Measurements from ENCODE around the gene P4HTM.
"Not testable (repeated sequence)": the region's sequence is repeated elsewhere in the genome, so short reads cannot be mapped to it uniquely, and the experiment has no call there.

The P4HTM gene

GRCh38 chr3:48985831-48986376, 4.1 kb upstream of the P4HTM start:
- DNase-seq, result no peak

- DNase-seq, result no peak
These were observed 780 bp upstream of the P4HTM start for GRCh38 chr3:48989126-48989795.

GRCh38 chr3:48990636-48991469, 812 bp downstream of the P4HTM start:
- DNase-seq, result peak; percentile 3

DNA sequence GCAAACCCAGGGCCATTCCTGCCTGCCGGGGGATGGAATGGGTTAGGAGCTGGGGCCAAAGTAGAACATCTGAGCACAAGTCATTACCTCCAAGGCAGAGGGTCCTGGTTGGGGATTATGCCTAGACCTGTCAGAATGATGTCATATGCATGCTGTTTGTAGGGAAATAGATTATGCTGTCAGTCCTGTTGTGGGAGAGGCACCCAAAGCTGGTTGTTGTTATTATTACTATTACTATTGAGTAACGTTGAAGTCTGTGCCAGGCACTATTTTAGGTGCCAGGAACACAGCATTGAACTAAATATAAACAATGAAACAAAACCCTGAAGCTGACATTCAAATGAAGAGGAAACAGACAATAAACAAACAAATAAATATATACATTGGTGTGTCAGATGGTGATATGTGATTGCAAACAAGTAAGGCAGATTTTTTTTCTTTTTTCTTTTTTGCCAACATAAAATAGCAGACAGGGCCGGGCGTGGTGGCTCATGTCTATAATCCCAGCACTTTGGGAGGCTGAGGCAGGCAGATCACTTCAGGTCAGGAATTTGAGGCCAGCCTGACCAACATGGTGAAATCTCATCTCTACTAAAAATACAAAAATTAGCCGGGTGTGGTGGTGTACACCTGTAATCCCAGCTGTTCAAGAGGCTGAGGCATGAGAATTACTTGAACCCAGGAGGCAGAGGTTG, 2.0 kb downstream of the P4HTM start:
- no peak for DNase-seq

GRCh38 chr3:48993834-48994233, 3.8 kb downstream of the P4HTM start:
- DNase-seq, result no peak

DNA sequence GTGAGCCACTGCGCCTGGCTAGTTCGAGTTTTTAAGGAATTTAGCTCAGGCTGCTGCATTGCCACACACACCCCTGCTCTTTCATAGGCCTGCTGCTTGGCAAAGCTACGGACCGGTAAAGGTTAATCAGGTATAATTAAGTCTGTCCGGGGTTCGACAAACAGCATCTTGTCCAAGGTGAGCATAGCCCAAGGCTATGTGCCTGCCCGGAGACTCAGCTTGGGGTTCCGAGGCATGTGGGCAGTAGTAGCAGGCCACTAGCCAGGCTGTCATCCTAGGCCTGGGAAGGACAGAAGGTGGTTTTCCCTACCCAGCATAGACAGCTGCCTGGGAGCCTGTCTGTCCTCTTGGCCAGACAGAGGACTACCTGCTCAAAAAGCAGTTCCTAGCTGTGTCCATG, 6.6 kb downstream of the P4HTM start:
- no peak for DNase-seq

GRCh38 chr3:48997102-48997635, 7.1 kb downstream of the P4HTM start:
- DNase-seq, result no peak

GRCh38 chr3:48997714-48998637, 7.9 kb downstream of the P4HTM start:
- no peak for DNase-seq

DNA sequence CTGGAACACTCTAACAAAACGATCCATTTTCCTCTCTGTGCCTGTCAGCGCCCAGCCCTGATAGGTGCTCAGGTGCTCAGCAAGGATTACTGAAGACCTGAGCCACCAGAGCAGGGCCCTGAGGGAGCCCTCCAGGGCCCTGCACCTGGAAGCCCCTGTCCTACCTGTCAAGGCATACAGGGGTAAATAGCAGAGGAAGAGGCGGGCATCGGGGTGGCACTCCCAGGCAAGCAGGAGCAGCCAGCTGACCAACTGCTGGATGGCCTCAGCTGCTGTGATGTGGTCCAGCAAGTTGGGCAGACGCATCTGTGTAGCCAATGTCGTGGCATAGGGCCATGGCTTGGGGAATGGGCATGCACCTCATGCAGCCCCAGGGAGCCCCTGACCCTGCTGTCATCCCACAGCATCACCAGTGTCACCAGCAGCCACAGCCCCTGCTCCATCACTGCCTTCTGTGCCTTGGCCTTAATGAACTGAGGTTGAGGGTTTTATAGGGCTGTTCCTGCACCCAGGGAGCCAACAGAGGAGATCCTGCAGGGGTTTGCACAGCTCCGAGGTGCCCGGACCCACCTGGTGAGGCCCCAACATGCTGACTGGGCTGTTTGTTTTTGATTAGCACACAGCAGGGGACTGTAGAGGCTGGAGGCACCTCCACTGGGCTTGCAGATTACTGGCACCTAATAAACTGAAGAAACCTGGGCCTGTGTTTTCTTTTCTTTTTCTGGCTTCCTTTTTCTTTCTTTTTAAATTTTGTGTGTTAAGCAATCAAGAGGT, 9.2 kb downstream of the P4HTM start:
- no peak for DNase-seq

DNA sequence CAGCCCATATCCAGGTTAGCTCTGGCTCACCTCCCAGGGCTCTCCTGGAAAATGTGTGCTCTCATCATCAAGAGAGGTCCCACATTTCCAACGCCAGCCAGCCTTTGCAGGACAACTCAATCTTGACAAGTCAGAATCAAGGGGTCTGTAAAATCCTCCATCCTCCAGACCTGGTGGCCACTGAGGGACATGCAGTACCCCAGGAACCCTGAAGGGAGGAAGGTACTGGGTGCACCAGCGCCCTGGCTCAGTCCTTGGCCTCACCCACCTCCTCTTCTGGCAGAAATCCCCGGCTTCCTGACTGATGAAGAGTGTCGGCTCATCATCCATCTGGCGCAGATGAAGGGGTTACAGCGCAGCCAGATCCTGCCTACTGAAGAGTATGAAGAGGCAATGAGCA, 11.1 kb downstream of the P4HTM start:
- no peak for DNase-seq

- DNase-seq, result no peak
These were observed 14.6 kb downstream of the P4HTM start for GRCh38 chr3:49004352-49005302.

DNA sequence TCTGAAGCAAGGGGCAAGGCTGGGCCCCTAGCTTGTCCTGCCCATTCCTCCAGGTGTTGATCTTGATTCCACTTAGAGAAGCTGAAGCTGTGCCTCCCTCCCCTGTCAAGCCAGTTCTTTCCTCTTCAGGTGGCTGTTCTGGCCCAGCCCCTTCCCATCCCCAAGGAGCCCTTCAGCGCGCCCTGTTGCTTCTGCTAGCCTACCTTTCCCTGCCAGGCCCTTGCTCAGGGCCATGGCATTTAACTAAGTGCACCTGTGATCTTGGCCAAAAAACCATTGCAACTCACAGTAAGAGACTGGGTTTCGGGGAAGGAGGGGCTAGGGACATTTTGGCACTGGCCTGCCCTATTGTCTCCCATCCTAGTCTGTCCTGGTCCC, 15.3 kb downstream of the P4HTM start:
- no peak for DNase-seq

DNA sequence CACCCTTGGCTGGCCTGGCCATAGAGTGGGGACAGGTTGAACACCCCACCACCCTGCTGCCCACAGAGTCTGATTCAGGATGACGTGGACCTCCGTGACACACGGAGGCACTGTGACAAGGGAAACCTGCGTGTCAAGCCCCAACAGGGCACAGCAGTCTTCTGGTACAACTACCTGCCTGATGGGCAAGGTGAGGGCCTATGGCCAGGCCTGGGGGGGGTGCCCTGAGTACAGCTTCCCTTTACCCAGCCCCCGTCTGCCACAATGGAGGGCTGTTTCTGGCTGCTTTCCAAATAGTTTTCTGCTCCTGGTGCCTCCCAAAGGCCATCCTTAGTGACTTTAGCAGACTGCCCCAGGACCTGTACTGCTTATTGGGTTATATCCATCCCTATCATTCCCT, 16.0 kb downstream of the P4HTM start:
- DNase-seq, result no peak

DNA sequence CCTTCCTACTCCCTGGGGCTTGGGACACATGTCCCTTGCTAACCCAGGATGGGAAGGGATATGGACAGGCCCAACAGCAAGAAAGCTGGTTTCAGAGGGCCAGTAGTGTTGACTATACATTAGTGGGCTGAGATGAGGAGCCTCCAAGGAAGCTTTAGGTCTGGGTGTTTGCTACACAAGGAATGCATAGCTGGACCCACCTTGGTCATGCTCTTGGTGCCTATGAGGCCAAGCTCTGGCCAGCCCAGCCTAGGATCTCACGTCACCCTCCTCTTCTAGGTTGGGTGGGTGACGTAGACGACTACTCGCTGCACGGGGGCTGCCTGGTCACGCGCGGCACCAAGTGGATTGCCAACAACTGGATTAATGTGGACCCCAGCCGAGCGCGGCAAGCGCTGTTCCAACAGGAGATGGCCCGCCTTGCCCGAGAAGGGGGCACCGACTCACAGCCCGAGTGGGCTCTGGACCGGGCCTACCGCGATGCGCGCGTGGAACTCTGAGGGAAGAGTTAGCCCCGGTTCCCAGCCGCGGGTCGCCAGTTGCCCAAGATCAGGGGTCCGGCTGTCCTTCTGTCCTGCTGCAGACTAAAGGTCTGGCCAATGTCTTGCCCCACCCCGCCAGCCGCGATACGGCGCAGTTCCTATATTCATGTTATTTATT, 16.5 kb downstream of the P4HTM start:
- DNase-seq, result no peak

DNA sequence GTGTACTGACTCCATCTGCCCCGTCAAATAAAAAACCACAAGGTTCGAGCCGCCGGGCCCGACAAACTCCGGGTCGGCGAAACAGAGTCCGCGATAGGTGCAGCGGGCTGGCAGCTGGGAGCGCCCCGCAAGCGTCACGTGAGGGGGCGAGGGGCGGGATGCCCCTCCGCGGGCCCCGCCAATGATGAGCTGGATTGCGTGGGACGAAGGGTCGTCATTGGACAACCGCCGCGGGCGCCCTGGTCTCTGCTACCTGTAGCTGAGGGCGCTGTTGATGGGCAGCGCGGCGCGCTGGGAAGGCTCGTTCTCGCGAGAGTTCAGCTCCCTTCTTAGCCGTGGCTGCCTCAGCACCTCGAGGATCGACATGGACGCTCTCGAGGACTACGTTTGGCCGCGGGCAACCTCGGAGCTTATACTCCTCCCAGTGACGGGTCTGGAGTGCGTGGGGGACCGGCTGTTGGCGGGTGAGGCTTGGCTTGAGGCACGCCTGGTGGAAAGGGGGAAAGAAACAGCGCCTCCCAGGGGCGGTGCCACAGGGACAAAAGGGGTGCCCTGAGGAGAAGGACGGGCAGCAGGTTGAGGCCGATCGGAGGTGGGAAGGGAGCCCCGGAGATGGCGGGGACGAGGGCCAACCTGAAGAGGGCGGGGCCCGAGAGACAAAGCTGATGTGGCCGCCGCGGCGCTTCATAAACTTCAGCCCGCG, 17.2 kb downstream of the P4HTM start, which contains the start of gene WDR6:
TSS of gene WDR6 (plus strand) at position 324 of the 703 bp plus-strand sequence. CDS start at position 365, 41 bp downstream.
- peak; percentile 97 for DNase-seq

GRCh38 chr3:49007771-49008528, 17.9 kb downstream of the P4HTM start:
- DNase-seq, result peak; percentile 84

DNA sequence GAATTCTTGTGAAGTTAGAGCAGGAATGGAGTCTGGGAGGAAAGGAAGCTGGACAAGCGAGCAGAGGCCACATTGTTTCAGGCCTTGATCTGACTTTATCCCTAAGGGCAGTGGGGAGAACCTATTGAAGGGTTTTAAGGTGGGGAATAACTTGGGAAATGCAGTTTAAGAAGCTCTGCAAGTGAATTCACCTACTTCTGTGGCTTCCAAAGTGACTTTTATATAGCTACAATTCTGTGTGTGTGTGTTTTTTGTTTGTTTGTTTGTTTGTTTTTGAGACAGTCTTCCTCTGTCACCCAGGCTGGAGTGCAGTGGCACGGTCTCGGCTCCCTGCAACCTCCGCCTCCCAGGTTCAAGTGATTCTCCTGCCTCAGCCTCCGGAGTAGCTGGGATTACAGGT, 18.6 kb downstream of the P4HTM start:
- not testable (repeated sequence) for DNase-seq

GRCh38 chr3:49009396-49009795, 19.4 kb downstream of the P4HTM start:
- DNase-seq, result no peak

All from MV-4-11 (cell line).